GM21825 (cell line): ENCODE results near the gene SNW1.
A peak's percentile ranks its signal among the peaks of the same experiment; 100 is the strongest.
"Not testable (repeated sequence)": the region's sequence is repeated elsewhere in the genome, so short reads cannot be mapped to it uniquely, and the experiment has no call there.

Source experiments
- ATAC-seq: cut with Tn5 transposase; IDR thresholded peaks from one replicate; pipeline ENCODE4 v1.9.1; 2021; ENCODE audit warnings: mild to moderate bottlenecking, moderate library complexity; ENCODE audit not compliant: unreplicated experiment

The SNW1 gene

GRCh38 chr14:77752799-77753516, 8.0 kb downstream of the SNW1 start:
- ATAC-seq = no peak

- no peak for ATAC-seq
Observed at GRCh38 chr14:77752266-77752665, 8.7 kb downstream of the SNW1 start.

- not testable (repeated sequence) for ATAC-seq
Observed at GRCh38 chr14:77747425-77747824, 13.5 kb downstream of the SNW1 start.

- no peak for ATAC-seq
Observed at GRCh38 chr14:77746064-77746702, 14.8 kb downstream of the SNW1 start.

- no peak for ATAC-seq
Observed at GRCh38 chr14:77741438-77741837, 19.5 kb downstream of the SNW1 start.

- no peak for ATAC-seq
Observed at GRCh38 chr14:77738559-77739250, 22.3 kb downstream of the SNW1 start.

GRCh38 chr14:77730976-77731497, 29.9 kb downstream of the SNW1 start:
- ATAC-seq = no peak

GRCh38 chr14:77722301-77722700, 38.7 kb downstream of the SNW1 start:
- ATAC-seq = no peak

- ATAC-seq = no peak
Observed at GRCh38 chr14:77721437-77721836, 39.5 kb downstream of the SNW1 start.

- ATAC-seq = no peak
Observed at GRCh38 chr14:77717608-77718305, 43.2 kb downstream of the SNW1 start.

- no peak for ATAC-seq
Observed at GRCh38 chr14:77714926-77715325, 46.0 kb downstream of the SNW1 start.

GRCh38 chr14:77710364-77710763, 50.6 kb downstream of the SNW1 start:
- ATAC-seq = no peak

GRCh38 chr14:77709412-77709811, 51.5 kb downstream of the SNW1 start:
- ATAC-seq = no peak

- ATAC-seq = no peak
Observed at GRCh38 chr14:77708749-77709148, 52.2 kb downstream of the SNW1 start.

GRCh38 chr14:77707724-77708408, 53.1 kb downstream of the SNW1 start, which contains the start of the genes ALKBH1 and SLIRP:
Gene ALKBH1 (minus strand): TSS chr14:77708023. CDS start chr14:77708004, 19 bp downstream.
Gene SLIRP (plus strand): TSS chr14:77708103. CDS start chr14:77708112, 9 bp downstream.
- ATAC-seq = peak; percentile 95

GRCh38 chr14:77707355-77707723, 53.6 kb downstream of the SNW1 start:
- peak; percentile 16 for ATAC-seq

GRCh38 chr14:77691259-77691658, 69.7 kb downstream of the SNW1 start:
- no peak for ATAC-seq

- ATAC-seq = no peak
Observed at GRCh38 chr14:77682158-77682553, 78.8 kb downstream of the SNW1 start.

- ATAC-seq = no peak
Observed at GRCh38 chr14:77681196-77682157, 79.5 kb downstream of the SNW1 start.
